ENCODE results near the gene GLT8D2. TPM values are rescaled to one million over a fixed set of nuclear protein-coding genes. Genes with fewer than 3 reads are reported as not detected.

GLT8D2 gene
- total and polyA plus RNA-seq, 2 donors (not counting 1 experiment from before 2014, with no cell fraction given) = 36.3 to 90.1 TPM

GRCh38 chr12:104059963-104060362 lies 10.0 kb upstream of the GLT8D2 start:
- TF ChIP-seq CTCF (conservative IDR thresholded peaks at IDR 0.05 in 1 of 2, IDR thresholded peaks at IDR 0.05 in 1 of 2; ENCODE audit: low read depth in 1 of 2, low read length in 2 of 2) (no peak), EZH2 (IDR thresholded peaks at IDR 0.05; ENCODE audit: low read length, missing control alignments) (no peak)
- no peak overlapping the region for H3K4me3 ChIP-seq (replicated peaks in 1 of 4; ENCODE audit: control extremely low read depth in 1 of 4, insufficient read depth in 1 of 4, low read depth in 3 of 4, low read length in 4 of 4)
- H3K36me3 ChIP-seq (ENCODE audit: control insufficient read depth, insufficient read depth, low read length) = no peaks in the 10 kb centered on the region
- H3K27me3 ChIP-seq (ENCODE audit: control insufficient read depth, insufficient read depth, low read length) = no peaks in the 10 kb centered on the region
- no peak overlapping the region for H3K27ac ChIP-seq (ENCODE audit: insufficient read depth, low read length)
- no peak overlapping the region for H2AFZ ChIP-seq (ENCODE audit: low read length)
- DNase-seq (ENCODE audit: low read depth in 2 of 2) = no peak
- no peak overlapping the region for H3K4me2 ChIP-seq (ENCODE audit: extremely low read depth, insufficient read depth, low read length)
- no peaks in the 10 kb centered on the region for H3K9me3 ChIP-seq (ENCODE audit: control insufficient read depth, insufficient read depth, low read depth, low read length)
- peaks cover 4% of the 10 kb centered on the region for H3K79me2 ChIP-seq (ENCODE audit: control insufficient read depth, insufficient read depth, low read length)
- H4K20me1 ChIP-seq (ENCODE audit: control insufficient read depth, extremely low read depth, insufficient read depth, low read length) = no peaks in the 10 kb centered on the region
- peaks cover 11% of the 10 kb centered on the region for H3K4me1 ChIP-seq (ENCODE audit: control insufficient read depth, extremely low read depth, insufficient read depth, low read length)
- H3K9ac ChIP-seq (ENCODE audit: insufficient read depth, low read length) = no peak overlapping the region

- Histone ChIP-seq H3K36me3 (ENCODE audit: control insufficient read depth, insufficient read depth, low read length) (no peaks in the 10 kb centered on the region), H4K20me1 (ENCODE audit: control insufficient read depth, extremely low read depth, insufficient read depth, low read length) (no peaks in the 10 kb centered on the region), H3K4me2 (ENCODE audit: extremely low read depth, insufficient read depth, low read length) (no peak overlapping the region), H3K27me3 (ENCODE audit: control insufficient read depth, insufficient read depth, low read length) (no peaks in the 10 kb centered on the region), H3K4me1 (ENCODE audit: control insufficient read depth, extremely low read depth, insufficient read depth, low read length) (peaks cover 11% of the 10 kb centered on the region), H3K27ac (ENCODE audit: insufficient read depth, low read length) (no peak overlapping the region), H3K79me2 (ENCODE audit: control insufficient read depth, insufficient read depth, low read length) (no peaks in the 10 kb centered on the region), H3K9ac (ENCODE audit: insufficient read depth, low read length) (no peak overlapping the region), H3K4me3 (replicated peaks in 1 of 4; ENCODE audit: control extremely low read depth in 1 of 4, insufficient read depth in 1 of 4, low read depth in 3 of 4, low read length in 4 of 4) (no peak overlapping the region), H2AFZ (ENCODE audit: low read length) (no peak overlapping the region), H3K9me3 (ENCODE audit: control insufficient read depth, insufficient read depth, low read depth, low read length) (no peaks in the 10 kb centered on the region)
- TF ChIP-seq CTCF (conservative IDR thresholded peaks at IDR 0.05 in 1 of 2, IDR thresholded peaks at IDR 0.05 in 1 of 2; ENCODE audit: low read depth in 1 of 2, low read length in 2 of 2) (no peak), EZH2 (IDR thresholded peaks at IDR 0.05; ENCODE audit: low read length, missing control alignments) (no peak)
- no peak for DNase-seq (ENCODE audit: low read depth in 2 of 2)
These were observed 8.8 kb upstream of the GLT8D2 start for GRCh38 chr12:104058802-104059201.

- TF ChIP-seq CTCF (conservative IDR thresholded peaks at IDR 0.05 in 1 of 2, IDR thresholded peaks at IDR 0.05 in 1 of 2; ENCODE audit: low read depth in 1 of 2, low read length in 2 of 2) (peak; percentile 61 to 76), EZH2 (IDR thresholded peaks at IDR 0.05; ENCODE audit: low read length, missing control alignments) (no peak)
These were observed 7.8 kb upstream of the GLT8D2 start for GRCh38 chr12:104057771-104058197.

More at GRCh38 chr12:104057771-104058197, 7.8 kb upstream of the GLT8D2 start:
- H3K27ac ChIP-seq (ENCODE audit: insufficient read depth, low read length) = no peak overlapping the region
- H3K9ac ChIP-seq (ENCODE audit: insufficient read depth, low read length) = no peak overlapping the region
- H3K36me3 ChIP-seq (ENCODE audit: control insufficient read depth, insufficient read depth, low read length) = no peaks in the 10 kb centered on the region
- no peaks in the 10 kb centered on the region for H4K20me1 ChIP-seq (ENCODE audit: control insufficient read depth, extremely low read depth, insufficient read depth, low read length)
- H3K79me2 ChIP-seq (ENCODE audit: control insufficient read depth, insufficient read depth, low read length) = no peaks in the 10 kb centered on the region
- no peak overlapping the region for H3K4me2 ChIP-seq (ENCODE audit: extremely low read depth, insufficient read depth, low read length)
- H2AFZ ChIP-seq (ENCODE audit: low read length) = no peak overlapping the region
- H3K9me3 ChIP-seq (ENCODE audit: control insufficient read depth, insufficient read depth, low read depth, low read length) = no peaks in the 10 kb centered on the region
- H3K4me1 ChIP-seq (ENCODE audit: control insufficient read depth, extremely low read depth, insufficient read depth, low read length) = peaks cover 8% of the 10 kb centered on the region
- H3K27me3 ChIP-seq (ENCODE audit: control insufficient read depth, insufficient read depth, low read length) = no peaks in the 10 kb centered on the region
- DNase-seq (ENCODE audit: low read depth in 2 of 2) = peak in 1 of 2 donors; percentile 41
- no peak overlapping the region for H3K4me3 ChIP-seq (replicated peaks in 1 of 4; ENCODE audit: control extremely low read depth in 1 of 4, insufficient read depth in 1 of 4, low read depth in 3 of 4, low read length in 4 of 4)

All from fibroblast of lung (primary cell).